NCI-H446 treated with DMSO at 0.1 percent for 48 hours (cell line): ENCODE results near the gene MUC13.
"Not testable (repeated sequence)": the region's sequence is repeated elsewhere in the genome, so short reads cannot be mapped to it uniquely, and the experiment has no call there.

Experiments used
- DNase-seq: peaks from one replicate; lab custom pipeline; 2025; lab: John Stamatoyannopoulos, UW

MUC13 gene

GRCh38 chr3:124934577-124934976, at the start of gene MUC13:
MUC13 (minus strand) TSS chr3:124934751; CDS start chr3:124934712, 39 bp downstream.
- no peak for DNase-seq

GRCh38 chr3:124982855-124983254, 48.3 kb upstream of the MUC13 start:
- DNase-seq = no peak

GRCh38 chr3:124981472-124981871, 46.9 kb upstream of the MUC13 start:
- DNase-seq = no peak

- DNase-seq = no peak
Observed at GRCh38 chr3:124978627-124979026, 44.1 kb upstream of the MUC13 start.

- DNase-seq = no peak
Observed at GRCh38 chr3:124976383-124976782, 41.8 kb upstream of the MUC13 start.

- no peak for DNase-seq
Observed at GRCh38 chr3:124974691-124975090, 40.1 kb upstream of the MUC13 start.

GRCh38 chr3:124973290-124973689, 38.7 kb upstream of the MUC13 start:
- DNase-seq = no peak

- DNase-seq = no peak
Observed at GRCh38 chr3:124972457-124972856, 37.9 kb upstream of the MUC13 start.

- DNase-seq = no peak
Observed at GRCh38 chr3:124969963-124970722, 35.6 kb upstream of the MUC13 start.

- DNase-seq = no peak
Observed at GRCh38 chr3:124969190-124969589, 34.6 kb upstream of the MUC13 start.

- no peak for DNase-seq
Observed at GRCh38 chr3:124967964-124968363, 33.4 kb upstream of the MUC13 start.

- DNase-seq = no peak
Observed at GRCh38 chr3:124966521-124967445, 32.2 kb upstream of the MUC13 start.

- no peak for DNase-seq
Observed at GRCh38 chr3:124965413-124965812, 30.9 kb upstream of the MUC13 start.

- DNase-seq = no peak
Observed at GRCh38 chr3:124964387-124964786, 29.8 kb upstream of the MUC13 start.

- no peak for DNase-seq
Observed at GRCh38 chr3:124963755-124964154, 29.2 kb upstream of the MUC13 start.

- no peak for DNase-seq
Observed at GRCh38 chr3:124962403-124962940, 27.9 kb upstream of the MUC13 start.

GRCh38 chr3:124960698-124961097, 26.1 kb upstream of the MUC13 start:
- DNase-seq = no peak

GRCh38 chr3:124960105-124960504, 25.6 kb upstream of the MUC13 start:
- DNase-seq = no peak

GRCh38 chr3:124957951-124958350, 23.4 kb upstream of the MUC13 start:
- DNase-seq = not testable (repeated sequence)

- DNase-seq = no peak
Observed at GRCh38 chr3:124952282-124952855, 17.8 kb upstream of the MUC13 start.

GRCh38 chr3:124951511-124952281, 17.1 kb upstream of the MUC13 start:
- DNase-seq = no peak

GRCh38 chr3:124950026-124950425, 15.5 kb upstream of the MUC13 start:
- DNase-seq = no peak
